Fibroblast of peridontal ligament (primary cell): ENCODE measurements around the gene GGACT.
A peak's percentile ranks its signal among the peaks of the same experiment; 100 is the strongest.

ENCODE experiments used
- DNase-seq: peaks from one replicate; pipeline ENCODE4 v3.0.0-alpha.2; 2010; ENCODE audit errors: extremely low read depth

GGACT gene

DNA sequence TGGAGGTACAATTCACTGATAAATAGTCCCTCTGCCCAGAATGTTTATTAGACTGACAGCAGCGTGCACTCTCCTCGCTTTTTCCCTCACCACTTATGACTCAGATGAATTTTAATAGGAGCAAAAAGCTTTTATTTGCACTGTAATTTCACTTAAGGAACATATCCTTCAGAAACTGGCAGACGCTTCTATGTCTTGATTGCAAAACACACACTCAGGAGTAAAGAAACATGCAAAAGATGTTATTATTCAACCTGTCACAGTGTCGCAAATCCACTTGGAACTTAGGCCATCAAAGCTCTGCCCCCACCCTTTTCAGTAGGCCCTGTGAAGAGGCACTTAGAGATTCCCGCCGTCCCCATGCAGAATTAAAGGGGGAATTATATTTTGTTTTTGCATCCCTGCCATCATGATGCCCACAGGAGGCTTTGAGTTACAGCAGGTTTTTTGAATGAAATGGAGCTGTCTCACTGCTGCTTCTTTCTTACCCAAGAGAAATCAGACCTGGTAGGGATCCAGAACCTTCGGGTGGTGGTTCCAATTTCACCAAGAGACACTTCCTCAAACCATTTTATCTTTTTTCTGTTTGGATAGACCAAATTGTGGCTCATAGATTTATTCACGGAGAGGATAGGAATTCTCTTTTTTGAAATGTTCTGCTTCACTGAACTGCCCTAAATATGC is 74.5 kb downstream of the GGACT start:
- DNase-seq = peak; percentile 30

- no peak for DNase-seq
These were observed 75.4 kb downstream of the GGACT start for GRCh38 chr13:100513171-100513570.

GRCh38 chr13:100512422-100512821 is 76.2 kb downstream of the GGACT start:
- DNase-seq = no peak

GRCh38 chr13:100511466-100511865 is 77.1 kb downstream of the GGACT start:
- DNase-seq = no peak

DNA sequence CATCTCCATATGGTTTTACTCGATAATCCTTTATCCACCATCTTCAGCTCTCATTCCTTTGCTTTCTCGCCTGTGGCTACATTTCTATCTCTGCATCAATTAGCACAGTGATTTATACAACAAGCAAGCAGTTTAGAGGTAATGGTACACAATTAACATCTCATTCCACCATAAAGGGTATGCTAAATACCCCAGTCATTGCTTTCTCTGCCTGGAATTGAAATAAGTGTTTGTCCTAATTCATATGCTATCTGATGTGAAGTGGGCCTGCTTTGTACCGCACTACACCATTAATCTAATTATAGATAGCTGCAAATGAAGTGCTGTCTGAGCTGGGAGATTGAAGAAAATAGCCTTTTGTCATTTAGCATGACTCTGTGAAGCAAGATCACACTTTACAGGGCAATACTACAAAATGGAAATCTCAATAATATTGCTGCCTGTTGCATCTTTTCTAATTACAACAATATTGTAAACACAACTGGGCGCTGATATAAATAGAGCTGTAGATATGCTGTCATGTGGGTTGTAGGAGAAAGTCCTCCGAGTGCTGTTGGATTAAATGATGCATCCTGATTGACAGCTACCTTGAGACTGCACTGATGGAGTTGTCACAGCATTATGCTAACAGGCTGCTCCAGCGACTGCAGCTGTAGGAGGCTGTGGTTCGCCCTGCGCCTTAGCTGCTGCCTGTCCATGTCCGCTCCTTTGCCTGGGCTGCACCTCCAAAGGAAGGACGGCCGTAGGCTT is 78.2 kb downstream of the GGACT start:
- no peak for DNase-seq

GRCh38 chr13:100508996-100509395 is 79.6 kb downstream of the GGACT start:
- peak; percentile 24 for DNase-seq

DNA sequence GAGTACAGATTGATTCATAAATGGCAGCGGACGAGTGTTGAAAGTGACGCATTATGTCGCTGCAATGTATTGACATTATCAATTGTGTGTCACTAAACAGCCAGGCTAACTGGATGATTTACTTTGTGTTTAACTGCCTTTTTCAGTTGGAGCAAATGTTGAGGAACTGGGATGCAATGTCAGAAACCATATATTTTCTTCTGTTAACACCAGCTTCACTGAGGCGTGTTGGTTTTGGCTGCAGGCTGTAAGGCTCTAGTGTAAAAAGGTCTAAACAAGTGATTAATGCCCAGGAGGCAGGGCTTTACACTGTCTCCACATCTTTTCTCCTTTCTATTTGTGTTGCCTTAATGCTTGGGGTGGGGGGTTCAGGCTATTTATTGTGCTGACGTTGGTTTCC is 80.1 kb downstream of the GGACT start:
- DNase-seq = no peak

DNA sequence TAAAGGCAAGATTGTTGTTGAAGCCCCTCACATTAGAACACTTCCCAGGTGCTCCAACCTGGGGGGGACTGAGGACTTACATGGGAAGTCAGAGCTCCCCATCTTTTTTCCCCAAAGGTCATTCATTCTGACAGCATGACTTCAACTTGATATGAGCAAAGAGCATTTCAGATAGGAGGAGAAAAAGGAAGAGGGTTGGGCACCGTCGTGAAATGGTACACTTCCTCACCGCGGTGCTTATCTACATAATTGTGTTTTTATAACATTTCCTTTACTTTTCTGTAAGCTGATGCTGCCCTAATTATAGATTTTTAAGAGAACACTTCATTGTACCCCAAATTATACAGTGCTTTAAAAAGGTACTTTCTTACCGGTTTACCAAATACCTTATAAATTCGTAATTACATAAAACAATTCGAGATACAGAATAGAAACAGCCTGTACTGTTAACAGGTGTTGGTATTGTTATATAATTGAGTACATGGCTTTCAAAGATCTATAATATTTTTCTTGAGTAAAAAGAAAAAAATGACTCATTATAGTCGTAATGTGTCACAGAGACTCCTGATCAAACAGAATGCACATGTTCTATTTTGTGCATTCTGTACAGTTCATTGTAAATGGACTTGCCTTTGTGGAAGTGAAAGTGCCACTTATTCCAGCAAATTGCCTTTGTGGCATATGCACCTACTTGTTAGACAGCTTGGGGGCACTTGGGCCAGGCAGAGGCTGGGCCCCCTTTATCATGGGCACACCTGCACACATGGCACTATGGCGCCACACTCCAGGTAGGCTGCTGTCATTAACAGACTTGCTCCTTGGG is 81.8 kb downstream of the GGACT start:
- no peak for DNase-seq

DNA sequence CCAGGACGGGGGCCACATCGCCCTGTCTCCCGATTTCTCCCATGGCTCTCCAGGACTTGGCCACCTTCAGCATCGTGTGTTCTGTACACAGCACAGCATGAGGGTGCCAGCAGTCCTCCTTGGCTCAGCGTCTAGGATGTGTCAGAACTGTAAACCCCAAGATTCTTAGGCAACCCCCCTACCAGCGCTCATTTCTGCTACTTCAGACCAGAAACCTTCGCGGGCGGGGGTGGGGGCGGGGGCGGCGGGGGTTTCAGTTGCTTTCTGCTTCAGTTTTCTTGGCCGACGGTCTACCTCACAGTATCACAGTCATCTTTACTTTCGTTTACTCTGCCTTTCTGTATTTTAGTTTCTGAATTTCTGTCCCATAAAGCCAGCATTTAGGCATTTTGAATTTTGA is 82.4 kb downstream of the GGACT start:
- DNase-seq = no peak

DNA sequence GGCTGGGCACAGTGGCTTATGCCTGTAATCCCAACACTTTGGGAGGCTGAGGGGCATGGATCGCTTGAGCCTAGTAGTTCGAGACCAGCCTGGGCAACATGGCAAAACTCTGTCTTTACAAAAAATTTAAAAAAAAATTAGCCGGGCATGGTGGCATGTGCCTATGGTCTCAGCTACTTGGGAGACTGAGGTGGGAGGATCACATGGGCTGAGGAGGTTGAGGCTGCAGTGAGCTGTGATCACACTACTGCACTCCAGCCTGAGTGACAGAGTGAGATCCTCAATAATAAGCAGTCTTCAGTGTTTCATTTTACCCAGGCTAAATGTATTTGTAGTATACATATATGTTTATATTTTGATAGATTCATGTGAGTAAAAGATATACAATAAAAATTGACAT is 85.0 kb downstream of the GGACT start:
- DNase-seq = no peak

GRCh38 chr13:100502446-100502845 is 86.1 kb downstream of the GGACT start:
- DNase-seq = peak; percentile 11

- DNase-seq = peak; percentile 21
These were observed 91.2 kb downstream of the GGACT start for GRCh38 chr13:100497389-100497788.

DNA sequence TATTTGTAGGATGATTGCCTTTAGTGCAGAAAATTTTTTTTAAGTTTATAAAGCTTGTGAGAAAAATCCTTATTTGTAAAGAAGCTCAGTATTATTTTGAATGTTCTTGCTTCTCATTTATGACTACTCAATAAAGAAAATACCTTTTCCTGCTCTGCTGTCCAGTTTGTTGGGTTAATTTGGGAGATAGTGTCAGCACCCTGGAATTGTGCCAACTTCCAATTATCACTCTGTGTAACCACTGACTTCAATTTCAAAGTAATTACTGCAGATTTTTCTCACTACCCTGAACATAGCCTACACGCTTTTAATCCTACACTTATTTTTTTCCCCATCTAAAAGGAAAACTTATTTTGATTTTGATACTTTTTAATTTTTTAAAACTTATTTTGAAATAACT is 93.1 kb downstream of the GGACT start:
- no peak for DNase-seq

- peak; percentile 18 for DNase-seq
These were observed 95.2 kb downstream of the GGACT start for GRCh38 chr13:100493418-100493817.

GRCh38 chr13:100491164-100491842 is 97.3 kb downstream of the GGACT start:
- peak; percentile 67 for DNase-seq

- DNase-seq = no peak
These were observed 97.9 kb downstream of the GGACT start for GRCh38 chr13:100490692-100491091.

DNA sequence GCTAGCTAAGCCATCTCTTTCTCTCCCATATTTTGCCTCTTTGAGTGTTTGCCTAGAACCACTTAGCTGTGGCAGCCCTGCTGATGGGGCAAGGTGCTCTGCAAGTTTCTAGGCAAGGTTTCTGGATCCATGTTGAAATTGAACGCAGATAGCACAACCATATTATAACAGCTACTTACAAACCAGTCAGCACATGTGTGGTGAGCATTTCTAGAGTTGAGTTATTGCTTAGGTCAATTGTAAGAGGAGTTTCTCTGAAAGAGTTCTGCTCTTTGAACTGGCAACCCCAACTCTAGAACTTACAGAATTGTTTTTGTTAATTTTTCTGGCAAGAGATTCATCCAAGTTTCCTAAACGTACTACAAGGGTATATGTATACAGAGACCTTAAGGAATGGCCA is 103.3 kb downstream of the GGACT start:
- no peak for DNase-seq

GRCh38 chr13:100484702-100485101 is 103.9 kb downstream of the GGACT start:
- no peak for DNase-seq

DNA sequence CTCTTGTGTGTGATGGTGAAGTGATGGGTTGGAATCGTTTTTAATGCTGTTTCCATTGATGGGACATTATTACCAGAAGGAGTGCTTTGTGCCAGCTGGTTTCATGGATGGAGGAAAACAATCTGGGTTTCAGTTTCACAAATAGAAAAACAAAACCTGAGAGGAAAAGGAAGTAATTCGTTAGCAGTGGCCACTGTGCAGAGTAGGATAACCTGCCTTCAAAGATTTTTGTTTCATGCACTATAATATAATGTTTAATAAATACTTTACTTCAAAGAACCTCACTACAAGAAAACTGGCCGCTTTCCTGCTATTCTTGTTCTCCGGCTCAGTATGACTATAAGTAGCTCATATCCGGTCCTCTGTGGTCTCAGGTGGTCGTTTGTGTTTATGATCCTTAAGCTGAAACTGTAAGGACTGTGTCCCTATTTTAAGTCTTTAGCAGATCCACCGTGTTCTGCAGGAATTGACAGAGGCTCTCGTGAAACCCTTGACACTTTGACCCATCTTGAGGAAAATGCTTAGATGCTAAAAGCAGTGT is 104.7 kb downstream of the GGACT start:
- DNase-seq = no peak

DNA sequence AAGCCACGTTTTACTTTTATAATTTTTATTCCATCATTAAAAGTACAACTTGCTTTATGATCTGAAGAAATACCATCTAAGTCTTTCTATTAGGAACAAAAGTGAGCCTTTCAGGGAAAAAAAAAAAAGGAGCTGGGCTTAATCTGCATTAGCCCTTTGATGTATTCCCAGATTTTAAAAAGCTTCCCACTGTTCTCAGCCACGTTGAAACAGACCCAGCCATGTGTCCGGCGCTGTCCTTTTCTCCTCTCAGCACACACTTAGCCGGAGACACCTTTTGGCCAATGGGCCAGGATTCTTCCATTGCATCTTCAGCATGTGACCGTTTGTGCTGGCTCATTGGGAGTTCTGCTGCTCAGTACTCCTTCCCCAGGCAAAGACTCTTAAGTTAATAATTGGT is 105.5 kb downstream of the GGACT start:
- DNase-seq = no peak

GRCh38 chr13:100480676-100481075 is 107.9 kb downstream of the GGACT start:
- DNase-seq = no peak
